ELF-1 (cell line): ENCODE data around the gene TMEM165.
A peak's percentile ranks its signal among the peaks of the same experiment; 100 is the strongest.

ENCODE experiments used
- DNase-seq: peaks from one replicate; pipeline ENCODE4 v3.0.0-alpha.2; 2016; ENCODE audit warnings: low read depth, low spot score

Gene TMEM165

DNA sequence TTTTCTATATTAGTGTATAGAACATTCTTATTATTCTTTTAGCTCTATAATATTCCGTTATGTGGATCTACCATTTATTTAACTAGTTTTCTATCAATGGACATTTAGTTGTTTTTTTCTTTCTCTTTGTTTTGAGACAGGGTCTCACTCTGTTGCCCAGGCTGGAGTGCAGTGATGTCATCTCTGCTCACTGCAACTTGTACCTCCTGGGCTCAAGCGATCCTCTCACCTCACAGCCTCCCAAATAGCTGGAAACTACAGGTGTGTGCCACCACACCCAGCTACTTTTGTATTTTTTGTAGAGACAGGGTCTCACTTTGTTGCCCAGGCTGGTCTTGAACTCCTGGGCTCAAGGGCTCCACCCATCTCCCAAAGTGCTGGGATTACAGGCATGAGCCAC lies 10.8 kb downstream of the TMEM165 start:
- no peak for DNase-seq

DNA sequence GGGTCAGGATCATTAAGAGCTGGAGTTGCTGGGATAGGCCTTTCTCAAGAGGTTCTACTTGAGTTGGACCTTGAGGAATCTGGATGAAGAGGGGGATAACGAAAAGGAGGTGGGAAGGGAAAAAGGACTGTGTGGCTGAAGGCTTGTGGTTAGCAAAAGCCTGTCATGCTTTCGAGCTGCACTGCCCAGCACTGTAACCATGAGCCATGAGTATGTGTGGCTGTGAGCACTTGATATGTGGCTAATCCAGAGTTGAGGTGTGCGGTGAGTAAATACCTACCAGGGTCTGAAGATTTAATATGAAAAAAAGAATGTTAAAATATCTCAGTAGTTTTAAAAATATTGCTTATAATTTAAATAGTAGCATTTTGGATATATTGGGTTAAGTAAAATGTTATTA lies 11.4 kb downstream of the TMEM165 start:
- DNase-seq = no peak

GRCh38 chr4:55407764-55408163 lies 12.0 kb downstream of the TMEM165 start:
- no peak for DNase-seq

DNA sequence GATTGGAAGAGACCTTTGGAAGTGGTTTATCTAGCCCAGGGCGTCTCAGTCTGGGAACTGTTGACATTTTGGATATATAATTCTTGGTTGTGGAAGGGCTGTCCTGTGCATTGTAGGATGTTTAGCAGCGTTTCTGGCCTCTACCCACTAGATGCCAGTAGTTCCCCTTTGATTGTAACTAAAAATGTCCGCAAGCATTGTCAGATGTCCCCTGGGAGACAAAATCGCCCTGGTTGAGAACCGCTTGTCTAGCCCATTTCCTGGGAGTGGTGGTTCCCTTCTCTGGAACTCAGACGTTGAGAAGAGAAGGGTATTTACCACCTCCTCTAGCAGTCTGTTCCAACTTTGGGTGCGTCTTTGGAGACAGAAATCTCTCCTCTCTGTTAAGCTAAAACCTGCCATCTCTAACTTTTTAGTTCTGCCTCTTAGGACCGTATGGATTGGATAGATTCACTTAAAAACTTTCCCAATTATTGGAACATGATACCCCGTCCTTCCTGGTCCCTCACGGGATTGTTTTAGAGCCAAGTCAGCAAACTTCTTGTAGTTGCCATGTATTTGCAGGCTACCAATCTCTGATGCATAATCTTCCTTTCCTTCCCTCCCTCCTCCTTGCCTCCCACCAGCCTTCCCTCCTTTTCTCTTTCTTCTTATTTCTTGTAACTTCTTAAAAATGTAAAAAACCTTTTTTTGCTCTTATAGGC lies 13.9 kb downstream of the TMEM165 start:
- DNase-seq = peak; percentile 43

DNA sequence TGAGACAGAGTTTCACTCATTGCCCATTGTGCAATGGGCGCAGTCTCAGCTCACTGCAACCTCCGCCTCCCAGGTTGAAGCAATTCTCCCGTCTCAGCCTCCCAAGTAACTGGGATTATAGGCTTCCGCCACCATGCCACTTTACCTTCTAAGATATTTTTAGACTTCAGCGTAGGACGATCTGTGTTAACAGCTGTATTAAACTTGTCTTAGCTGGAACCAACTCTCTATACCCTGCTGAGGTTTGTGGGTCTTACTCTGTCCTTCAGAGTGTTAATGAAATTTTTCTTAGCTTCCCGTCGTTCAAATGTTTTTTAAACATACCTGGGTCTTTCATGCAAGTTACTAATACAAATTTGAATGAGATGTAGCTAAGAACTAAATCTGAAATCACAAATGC lies 14.7 kb downstream of the TMEM165 start:
- DNase-seq = no peak

DNA sequence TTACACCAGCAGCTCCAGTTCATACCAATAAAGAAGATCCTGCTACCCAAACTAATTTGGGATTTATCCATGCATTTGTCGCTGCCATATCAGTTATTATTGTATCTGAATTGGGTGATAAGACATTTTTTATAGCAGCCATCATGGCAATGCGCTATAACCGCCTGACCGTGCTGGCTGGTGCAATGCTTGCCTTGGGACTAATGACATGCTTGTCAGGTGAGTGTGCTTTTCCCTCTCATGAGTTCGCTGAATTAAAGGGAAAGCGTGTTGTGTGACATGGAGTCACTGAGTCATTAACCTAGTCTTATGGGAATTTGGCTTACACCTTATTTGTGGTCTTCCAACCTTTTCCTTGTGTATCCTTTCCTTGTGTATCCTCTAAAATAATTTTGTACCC lies 15.9 kb downstream of the TMEM165 start:
- no peak for DNase-seq

DNA sequence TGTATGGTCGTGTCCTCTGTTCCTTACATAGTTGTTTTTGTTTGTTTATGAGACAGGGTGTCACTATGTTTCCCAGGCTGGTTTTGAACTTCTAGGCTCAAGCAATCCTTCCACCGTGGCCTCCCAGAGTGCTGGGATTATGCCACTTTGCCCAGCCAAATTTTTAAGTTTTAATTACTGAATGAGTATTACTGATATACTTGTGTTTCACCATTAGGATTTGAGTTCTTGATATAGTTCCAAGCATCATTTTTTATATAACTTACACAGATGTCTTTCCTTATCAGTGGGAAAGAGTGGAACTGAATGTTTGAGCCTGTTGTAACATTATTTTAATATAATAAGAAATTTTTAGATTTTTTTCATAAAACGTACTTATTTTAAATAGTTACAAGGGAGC lies 20.4 kb downstream of the TMEM165 start:
- DNase-seq = no peak

DNA sequence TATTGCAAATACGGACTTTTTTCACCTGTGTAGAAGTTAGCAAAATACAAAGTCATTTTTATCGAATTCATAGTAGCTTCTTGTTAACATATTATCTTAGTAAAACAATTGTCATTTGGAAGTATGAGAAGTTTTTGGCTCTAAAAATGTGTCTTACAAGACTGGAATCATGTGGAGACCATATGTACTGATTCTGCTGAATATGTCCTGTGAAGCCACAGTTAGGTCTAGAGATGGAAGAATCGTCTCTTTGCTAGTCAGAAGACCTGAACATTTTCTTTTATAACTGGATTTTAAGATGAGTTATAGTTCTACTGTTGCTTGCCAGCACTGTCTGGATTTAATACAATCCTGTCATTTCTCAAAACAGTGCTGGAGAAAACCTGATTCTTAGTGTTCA lies 29.0 kb downstream of the TMEM165 start:
- DNase-seq = no peak

DNA sequence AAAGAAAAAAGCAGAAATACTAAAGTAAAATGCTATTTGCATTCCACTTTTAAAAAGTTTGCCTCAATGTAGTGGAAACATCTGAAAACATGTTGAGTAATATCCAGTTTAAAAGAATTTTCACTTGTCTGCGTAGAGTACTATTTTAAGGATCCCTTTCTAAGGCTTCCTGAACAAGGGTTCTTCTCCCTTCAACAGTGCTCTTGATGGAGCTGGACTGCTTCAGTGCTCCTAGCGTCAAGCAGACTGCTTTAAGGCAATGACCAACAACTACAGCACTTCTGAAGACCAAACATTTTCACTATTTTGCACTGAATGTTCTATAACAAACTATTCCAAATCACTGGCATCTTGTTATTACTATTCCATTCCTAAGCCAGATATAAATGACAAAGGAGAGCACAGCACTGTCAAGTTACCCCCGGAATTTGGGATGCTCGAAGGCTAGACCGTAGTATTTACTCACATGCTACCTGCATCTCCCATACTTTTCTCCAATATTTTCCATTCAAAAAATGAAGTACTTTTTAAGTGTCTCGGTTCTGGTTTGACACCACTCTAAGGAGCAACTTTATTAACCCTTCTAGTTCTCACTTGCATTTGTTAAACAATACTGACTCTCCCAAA lies 36.1 kb downstream of the TMEM165 start:
- DNase-seq = no peak

DNA sequence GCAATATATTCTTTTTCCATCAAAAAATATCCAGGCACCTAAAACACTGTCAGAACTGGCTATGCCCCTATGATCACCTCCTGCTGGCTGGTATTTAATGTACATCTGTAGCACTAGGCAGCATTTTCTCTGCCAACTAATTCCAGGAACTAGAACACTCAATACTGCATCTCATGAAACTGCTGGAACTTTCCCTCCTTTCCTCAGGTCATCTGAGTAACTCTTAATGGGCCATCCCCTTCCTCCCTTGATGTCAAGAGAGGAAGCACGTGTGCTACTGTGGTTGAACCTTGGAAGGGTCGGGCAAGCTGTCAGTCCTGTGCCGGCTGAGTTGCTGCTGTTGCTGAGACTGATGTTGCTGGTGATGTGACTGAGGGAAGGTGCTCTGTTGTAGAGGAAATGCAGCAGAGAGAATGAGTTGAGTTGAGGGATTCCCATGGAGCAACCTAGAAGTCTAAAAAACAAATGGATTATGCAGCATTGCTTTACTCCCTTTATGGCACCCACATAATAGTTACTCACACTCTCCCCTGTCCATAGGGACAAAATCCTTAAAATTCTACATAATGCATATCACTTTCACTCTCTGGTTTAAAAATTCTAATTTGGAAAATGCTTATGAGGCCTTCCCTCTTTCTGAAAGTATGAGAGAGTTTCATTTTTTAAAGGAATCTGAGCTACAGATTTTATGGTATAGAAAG lies 39.5 kb downstream of the TMEM165 start:
- DNase-seq = no peak

DNA sequence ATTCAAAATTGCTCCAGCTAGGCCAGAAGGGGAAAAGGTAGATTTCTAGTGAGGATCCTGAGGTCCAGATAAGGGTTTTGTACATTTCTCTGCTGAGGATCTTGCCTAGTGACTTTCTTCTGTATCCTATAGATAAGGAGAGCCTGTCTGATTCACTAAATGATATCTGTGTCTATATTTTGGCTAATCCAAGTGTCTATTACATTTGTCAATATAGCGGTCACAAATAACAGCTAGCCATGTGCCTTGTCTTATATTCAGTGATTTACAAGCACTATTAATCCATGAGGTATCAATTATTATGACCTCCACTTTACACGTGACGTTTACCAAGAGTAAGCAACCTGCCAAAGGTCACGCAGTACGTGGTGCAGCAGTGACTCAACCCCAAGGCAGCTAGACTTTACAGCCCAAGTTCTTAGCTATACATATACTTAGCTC lies 41.6 kb downstream of the TMEM165 start:
- DNase-seq = no peak

DNA sequence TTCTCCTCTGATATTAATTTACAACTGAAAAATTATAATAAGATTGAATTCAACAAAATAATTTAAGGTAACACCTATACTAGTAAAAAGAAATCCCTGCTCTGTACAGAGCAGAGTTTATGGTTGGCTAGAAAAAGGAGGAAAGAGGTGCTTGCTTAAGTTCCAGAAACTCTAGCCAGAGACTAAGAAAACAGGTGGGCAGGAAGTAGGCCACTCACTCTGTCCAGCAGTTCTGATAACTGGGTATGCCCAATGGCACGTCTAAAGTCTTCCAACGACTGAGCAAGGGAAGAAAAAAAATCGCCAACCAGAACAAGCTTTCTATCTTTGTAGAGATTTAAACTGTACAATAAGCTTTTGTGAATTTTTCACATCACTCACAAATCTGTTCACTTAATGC lies 42.1 kb downstream of the TMEM165 start:
- DNase-seq = no peak

- no peak for DNase-seq
Observed at GRCh38 chr4:55438314-55438713, 42.6 kb downstream of the TMEM165 start.

DNA sequence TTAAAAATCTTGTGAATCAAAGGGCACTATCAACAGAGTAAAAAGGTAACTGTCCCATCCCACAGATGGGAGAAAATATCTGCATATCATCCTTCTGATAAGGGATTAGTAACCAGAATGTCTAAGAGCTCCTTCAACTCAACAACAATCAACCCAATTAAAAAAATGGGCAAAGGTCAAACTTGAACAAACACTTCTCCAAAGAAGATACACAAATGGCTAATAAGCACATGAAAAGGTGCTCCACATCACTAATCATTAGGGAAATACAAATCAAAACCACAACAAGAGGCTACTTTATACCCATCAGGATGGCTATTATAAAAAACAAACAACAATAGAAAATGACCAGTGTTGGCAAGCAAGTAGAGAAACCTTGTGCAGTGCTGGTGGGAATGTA lies 43.3 kb downstream of the TMEM165 start:
- DNase-seq = no peak

- DNase-seq = no peak
Observed at GRCh38 chr4:55440786-55441185, 45.0 kb downstream of the TMEM165 start.

GRCh38 chr4:55442541-55442940 lies 46.8 kb downstream of the TMEM165 start:
- DNase-seq = no peak

GRCh38 chr4:55444827-55445226 lies 49.1 kb downstream of the TMEM165 start:
- DNase-seq = no peak

DNA sequence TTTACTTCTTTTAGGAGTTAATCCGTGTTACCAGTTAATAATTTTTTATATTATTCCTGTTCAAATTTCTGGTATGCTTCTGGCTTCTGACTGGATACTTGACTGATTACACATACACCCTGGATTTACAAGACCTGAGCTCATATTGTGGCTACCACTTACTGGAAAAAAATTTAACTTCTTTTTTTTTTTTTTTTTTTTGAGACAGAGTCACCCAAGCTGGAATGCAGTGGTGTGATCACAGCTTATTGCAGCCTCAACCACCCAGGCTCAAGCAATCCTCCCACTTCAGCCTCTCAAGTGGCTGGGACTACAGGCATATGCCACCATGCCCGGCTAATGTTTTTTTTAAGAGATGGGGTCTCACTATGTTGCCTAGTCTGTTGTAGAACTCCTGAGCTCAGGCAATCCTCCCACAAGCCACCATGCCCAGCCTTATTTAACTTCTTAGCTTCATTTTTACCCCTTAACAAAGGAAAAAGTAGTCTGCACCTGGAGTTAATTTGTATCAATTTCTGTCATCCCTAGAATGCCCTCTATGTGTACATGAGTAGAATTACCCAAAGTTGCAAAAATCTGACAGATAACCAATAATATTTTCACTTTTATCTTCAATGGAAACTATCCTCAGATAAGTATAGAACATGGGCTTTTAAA lies 50.3 kb downstream of the TMEM165 start:
- DNase-seq = no peak

DNA sequence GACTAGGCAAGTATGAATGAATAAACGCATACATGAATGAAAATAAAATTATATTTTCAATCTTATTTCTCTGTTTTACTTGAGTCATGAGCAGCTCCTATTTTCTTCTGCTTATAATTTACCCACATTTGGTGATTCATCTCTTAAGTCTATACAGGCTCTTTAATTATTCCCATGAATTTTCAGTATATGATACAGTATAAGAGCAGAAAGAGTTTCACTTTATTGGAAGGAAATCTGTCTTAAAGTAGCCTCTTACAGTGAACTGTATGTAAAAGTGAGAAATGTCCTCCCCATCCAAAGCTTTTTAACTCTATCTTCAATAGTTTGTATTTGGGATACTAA lies 50.8 kb downstream of the TMEM165 start:
- DNase-seq = no peak

GRCh38 chr4:55447108-55447708 lies 51.5 kb downstream of the TMEM165 start:
- no peak for DNase-seq

GRCh38 chr4:55447831-55448230 lies 52.1 kb downstream of the TMEM165 start:
- DNase-seq = no peak

GRCh38 chr4:55450566-55450965 lies 54.8 kb downstream of the TMEM165 start:
- no peak for DNase-seq
